GM19467 (cell line): Measurements from ENCODE around the gene NCAN.
"Not testable (repeated sequence)": the region's sequence is repeated elsewhere in the genome, so short reads cannot be mapped to it uniquely, and the experiment has no call there.

Experiments used
- ATAC-seq: cut with Tn5 transposase; IDR thresholded peaks from one replicate; pipeline ENCODE4 v1.9.1; 2021; ENCODE audit warnings: mild to moderate bottlenecking, moderate library complexity; ENCODE audit not compliant: unreplicated experiment

NCAN gene

DNA sequence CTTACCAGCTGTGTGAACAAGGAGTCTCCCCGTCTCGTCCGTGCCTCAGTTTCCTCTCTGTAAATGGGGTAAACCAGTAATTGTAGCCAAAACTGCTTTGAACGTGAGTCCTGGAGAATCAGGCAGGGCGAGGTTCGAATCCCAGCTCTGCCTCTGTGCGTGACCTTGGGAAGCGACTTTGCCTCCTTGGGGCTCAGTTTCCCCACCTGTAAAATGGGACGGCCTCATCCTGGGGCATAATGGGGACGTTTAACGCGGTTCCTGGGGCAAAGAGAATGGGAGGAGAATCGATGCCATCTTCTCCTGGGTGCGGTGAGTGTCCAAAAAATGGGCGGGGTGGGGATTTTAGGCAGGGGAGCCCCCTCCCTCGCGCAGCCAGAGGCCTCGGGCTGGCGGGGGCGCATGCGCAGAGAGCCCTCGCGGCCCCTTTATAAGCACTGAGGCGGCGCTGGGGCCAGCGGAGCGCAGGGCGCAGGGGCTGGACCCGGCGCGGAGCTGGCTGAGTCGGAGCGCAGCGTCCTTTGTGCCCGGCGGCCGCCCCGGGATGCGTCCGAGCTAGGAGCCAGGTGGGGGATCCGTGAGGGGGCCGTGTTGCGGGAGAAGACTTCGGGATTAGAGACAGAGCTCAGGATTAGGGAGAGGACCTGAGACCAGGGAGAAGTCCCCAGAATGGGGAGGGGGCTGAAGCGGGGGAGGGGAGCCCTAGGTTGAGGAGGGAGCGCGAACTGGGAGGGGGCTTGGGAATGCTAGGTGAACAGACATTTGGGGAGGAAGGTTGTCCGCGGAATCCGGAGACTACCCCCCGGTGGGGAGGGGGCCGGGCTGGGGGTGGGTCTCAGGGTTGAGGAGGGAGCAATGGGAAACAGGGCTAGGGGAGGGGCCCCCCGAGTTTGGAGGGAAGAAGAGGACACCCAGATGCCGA lies at the start of gene NCAN:
NCAN (plus strand) TSS at position 460 of the 922 bp plus-strand sequence. CDS start 4,996 bp downstream, outside the sequence.
- ATAC-seq = no peak

DNA sequence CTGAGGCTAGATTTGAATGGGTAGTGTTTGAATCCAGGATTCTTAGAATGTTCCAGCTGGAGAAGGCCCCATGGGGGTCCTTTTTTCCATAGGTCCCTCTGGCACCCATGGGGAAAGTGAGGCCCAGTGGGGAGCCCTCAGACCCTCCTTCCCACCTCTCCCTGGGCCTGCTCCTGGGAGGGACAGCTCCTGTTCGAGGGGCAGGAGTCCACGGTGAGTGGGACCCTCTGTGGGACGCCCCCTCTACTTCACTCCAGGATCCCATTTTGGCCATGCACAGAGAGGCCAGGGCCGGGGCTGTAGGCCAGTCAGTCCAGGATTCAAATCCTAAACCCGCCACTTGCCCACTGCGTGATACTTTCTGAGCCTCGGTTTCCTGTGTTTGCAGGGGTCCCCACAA lies 49.3 kb upstream of the NCAN start:
- no peak for ATAC-seq

DNA sequence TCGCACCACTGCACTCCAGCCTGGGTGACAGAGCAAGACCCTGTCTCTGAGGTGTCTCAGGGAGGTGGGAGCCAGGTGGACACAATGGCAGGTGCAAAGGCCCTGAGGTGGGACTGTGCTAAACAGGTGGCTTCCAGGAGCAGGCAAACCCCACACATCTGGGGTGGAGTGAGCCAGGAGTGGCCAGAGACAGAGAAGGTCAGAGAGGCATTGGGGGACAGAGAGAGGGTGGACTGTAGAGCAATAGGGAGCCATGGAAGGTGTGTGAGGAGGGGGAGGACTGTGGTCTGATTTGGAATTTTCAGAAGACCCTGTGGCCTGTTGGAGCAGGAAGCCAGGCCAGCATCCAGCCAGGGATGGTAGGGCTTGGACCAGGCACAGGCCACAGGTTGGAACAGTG lies 46.4 kb upstream of the NCAN start:
- ATAC-seq = no peak

DNA sequence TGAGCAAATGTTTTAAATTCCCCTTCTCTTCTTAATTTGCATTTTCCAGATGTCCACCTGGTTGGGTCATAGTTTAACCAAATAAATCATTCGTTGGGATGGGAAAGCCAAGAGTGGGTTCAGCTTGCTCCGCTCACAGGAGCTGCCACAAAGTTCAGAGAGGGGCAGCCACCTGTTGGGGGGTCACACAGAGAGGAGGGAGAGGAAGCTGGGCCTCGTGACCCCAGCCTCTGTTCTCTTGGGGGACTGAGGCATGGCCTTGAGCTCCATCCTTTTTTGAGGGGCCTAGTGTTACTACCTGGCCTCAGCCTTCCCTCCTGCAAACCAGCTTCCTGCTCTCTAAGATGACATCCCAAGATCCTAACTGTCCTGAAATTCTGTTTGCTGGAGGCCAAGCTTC lies 44.1 kb upstream of the NCAN start:
- no peak for ATAC-seq

DNA sequence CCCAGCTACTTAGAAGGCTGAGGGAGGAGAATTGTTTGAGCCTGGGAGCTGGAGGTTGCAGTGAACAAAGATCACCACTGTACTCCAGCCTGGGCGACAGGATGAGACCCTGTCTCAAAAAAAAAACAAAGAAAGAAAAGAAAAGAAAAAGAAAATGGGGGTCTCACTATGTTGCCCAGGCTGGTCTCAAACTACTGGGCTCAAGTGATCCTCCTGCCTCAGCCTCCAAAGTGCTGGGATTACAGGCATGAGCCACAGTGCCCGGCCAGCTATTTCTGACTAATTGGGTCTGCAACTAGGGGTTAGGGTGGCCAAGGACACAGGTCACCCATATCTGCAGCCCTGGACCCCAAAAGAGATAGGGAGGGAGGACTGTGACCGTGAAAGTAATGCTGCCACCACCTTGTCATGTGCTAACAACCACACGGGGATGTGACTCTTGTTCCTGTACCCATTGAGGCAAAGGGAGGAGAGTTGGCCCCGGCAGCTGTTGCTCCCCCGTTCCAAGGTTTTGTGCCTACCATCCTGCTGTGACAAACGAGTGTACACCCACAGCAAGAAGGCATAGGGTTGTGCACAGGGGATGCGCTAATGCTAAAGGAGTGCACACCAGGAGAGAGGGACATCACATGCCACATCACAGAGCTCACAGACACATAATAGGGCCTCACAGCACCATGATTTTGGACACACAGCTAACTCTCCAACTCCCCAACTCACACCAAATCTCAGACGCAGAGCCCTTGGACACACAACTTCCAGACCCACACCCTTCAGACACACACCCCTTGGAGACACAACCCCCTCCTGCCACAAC lies 42.3 kb upstream of the NCAN start:
- no peak for ATAC-seq

DNA sequence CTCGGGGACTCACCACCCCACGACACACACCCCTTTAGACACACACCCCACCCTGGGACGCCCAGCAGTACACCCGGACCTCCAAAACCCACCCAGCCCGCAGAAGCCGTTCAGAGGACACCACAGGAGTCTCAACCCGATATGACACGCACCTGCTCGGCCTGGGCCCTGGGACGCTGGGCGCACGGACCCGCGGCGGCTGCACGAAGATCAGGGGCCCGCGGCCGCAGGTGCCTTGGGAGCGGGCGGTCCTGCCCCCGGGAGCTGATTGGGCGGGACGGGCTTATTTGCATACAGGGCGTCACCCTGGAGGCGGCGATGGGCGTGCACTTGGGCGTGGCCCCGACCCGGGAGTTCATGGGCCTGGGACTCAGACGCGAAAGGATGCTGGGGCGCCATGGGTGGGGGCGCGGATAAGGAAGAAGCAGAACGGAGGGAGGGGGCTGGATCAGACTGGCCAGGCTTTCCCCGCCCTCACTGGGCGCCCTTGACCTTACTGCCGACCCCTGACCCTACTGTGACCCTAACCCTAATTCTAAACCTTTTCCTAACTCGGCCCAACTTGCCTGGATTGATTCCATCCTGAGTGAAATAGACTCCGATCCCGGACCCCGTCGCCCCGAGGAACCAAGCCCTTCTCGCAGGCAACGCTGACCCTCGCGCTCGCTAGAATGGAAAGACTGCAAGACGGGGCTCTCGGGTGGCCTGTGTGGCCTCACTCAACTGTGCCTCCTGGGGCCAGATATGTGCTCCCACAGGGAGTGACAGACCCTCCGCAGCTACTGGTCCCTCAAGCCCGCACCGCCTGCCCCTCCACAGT lies 41.5 kb upstream of the NCAN start, which contains the start of gene MEF2B:
MEF2B (minus strand) TSS at position 211 of the 820 bp plus-strand sequence. CDS start 19,528 bp downstream, outside the sequence.
- peak; percentile 77 for ATAC-seq

DNA sequence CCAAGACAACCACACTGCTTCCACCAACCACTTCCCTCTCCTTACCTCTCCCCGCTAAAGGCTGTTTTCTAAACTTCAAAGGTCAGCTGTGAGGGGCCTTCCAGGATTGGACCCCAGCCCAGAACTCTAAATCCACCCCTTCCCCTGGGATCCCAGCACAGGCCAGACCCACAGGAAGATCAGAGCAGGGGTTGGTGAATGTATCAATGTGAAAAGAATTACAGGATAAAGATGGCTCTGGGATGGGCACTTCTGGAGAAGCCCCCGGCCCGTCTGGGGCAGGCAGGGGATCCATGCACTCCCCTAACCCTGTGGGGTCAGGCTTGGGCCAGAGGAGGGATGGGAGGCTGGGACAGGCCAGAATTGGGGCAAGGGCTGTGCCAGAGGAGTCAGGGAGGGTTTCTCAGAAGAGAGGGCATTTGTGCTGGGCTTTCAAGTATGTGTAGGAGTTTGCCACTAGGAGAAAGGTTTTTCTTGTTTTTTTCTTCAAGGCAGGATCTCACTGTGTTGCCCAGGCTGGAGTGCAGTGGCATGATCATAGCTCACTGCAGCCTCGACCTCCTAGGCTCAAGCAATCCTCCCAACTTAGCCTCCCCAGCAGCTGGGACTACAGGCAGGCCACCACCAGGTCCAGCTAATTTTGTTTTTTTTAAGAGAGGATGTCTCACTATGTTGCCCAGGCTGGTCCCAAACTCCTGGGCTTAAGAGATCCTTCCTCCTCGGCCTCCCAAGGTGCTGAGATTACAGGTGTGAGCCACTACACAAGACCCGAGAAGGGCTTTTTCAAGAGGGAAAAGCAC lies 40.7 kb upstream of the NCAN start:
- ATAC-seq = no peak

DNA sequence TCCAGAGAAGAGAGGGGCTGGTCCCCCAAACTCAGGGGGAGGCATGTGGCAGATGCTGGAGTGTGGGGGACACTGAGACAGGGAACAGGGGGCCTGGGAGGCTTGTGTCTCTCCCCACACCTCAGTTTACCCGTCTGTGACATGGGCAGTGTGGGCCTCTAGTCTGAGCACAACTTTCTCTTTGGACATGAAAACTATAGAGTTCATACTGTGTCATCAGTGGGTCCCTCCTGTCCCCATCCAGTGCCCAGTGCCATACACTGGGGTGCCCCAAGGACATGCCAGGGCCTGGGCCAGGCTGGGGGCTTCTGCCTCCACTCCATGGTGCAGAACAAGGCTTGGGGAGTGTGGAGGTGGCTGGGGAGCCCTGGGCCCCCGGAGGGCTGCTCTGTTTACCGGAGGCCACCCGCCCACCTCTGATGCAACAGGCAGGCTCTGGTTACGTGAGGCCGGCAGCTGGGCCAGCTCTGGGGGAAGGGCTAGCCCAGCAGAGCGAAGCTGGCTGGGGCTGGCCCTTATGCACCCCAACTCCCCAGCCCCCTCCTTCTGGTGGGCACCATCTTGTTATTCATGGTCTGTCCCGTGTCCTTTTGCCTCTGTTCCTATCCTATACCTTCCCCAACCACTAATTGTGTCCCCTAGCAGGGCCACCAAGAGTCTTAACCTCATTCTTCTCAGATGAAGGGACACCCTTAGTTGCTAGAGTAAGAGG lies 39.8 kb upstream of the NCAN start:
- no peak for ATAC-seq

DNA sequence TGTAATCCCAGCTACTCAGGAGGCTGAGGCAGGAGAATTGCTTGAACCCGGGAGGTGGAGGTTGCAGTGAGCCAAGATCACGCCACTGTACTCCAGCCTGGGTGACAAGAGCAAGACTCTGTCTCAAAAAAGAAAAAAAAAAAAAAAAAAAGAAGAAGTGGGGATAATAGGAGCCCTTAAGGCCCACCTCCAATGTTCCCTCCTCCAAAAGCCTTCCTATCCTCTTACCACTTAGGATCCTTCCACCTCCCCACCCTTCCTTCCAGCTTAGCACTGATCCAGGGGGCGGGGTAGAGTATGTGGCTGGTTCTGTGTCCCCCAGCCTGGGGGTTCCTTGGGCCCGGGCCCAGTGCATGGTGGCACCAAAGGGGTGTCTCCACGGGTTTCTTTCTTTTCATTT lies 38.5 kb upstream of the NCAN start:
- ATAC-seq = not testable (repeated sequence)

DNA sequence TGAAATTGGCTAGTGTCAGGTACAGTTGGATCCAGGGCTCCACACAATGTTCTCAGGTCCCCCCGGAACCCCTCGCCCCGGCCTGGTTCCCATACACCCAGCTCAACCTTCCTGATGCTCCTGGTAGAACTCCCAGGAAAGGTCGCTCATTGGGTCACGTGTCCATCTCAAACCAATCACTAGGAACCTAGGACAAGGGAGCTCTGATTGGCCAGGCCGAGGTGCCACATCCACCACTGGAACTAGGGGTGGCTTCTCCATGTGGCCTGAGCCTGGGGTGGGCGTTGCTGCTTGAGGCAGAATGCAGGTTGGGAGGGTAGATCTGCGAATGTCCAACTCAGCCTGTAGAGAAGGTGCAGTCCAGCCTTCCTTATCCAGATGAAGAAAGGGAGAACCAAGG lies 34.8 kb upstream of the NCAN start:
- no peak for ATAC-seq

DNA sequence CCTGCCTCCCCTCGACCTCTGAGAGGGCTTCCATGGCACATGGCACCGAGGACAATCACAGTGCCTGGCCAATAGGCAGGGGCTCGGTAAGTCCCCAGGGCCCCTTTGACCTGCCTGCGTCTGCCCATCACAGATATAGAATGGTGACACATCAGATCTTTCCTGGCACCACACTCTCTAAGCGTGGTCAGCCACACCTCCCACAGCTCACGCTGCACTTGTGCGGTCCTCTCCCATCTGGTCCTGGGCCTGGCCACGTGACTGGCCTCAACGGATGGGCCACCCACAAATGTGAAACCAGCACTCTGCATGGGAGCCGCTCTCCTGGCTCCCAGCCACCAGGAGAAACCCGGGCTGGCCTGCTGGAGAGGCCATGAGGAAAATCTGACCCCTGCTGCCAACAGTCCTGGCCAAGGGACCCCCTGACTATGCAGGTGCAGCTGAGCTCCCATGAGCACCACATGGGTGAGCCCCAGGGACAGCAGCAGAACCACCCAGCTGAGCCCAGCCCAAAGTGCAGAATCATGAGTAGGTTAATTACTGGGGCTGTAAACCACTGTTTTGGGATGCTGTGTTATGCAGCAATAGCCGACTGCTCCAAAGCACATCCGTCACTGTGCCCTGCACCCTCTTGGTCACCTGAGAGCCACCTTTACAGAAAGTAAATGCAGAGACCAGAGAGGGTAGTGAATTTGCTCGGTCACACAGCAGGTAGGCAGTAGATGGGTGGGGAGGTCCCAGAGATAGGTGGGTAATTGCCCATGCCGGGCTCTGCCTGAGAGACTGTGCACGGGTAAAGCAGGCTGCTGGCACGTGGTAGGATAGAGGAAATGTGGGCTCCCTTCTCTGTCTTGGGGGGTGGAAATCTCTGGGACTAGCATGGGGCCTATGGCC lies 32.0 kb upstream of the NCAN start:
- no peak for ATAC-seq

DNA sequence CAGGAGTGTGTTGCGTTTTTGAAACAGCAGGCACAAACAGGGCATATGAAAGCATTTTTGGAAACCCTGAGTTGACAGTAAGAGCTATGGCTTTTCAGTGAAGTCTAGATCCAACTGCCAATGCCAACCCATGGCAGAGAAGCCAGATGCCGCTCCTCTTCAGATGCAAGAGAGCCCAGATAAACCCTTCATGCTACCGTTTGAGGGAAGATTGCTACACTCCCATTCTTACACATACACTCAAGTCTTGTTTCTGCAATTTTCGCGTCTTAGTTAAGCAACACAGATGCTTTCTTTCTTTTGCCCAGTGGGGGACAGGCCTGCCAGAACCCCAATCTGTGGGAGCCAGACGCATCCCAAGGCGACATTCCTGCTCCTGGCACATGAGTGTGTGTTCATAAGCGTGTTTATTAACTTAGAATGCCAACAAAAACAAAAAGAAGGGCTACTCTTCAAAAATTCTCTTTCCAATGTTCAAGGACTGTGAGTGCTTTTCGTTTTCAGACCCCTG lies 30.2 kb upstream of the NCAN start:
- ATAC-seq = no peak

DNA sequence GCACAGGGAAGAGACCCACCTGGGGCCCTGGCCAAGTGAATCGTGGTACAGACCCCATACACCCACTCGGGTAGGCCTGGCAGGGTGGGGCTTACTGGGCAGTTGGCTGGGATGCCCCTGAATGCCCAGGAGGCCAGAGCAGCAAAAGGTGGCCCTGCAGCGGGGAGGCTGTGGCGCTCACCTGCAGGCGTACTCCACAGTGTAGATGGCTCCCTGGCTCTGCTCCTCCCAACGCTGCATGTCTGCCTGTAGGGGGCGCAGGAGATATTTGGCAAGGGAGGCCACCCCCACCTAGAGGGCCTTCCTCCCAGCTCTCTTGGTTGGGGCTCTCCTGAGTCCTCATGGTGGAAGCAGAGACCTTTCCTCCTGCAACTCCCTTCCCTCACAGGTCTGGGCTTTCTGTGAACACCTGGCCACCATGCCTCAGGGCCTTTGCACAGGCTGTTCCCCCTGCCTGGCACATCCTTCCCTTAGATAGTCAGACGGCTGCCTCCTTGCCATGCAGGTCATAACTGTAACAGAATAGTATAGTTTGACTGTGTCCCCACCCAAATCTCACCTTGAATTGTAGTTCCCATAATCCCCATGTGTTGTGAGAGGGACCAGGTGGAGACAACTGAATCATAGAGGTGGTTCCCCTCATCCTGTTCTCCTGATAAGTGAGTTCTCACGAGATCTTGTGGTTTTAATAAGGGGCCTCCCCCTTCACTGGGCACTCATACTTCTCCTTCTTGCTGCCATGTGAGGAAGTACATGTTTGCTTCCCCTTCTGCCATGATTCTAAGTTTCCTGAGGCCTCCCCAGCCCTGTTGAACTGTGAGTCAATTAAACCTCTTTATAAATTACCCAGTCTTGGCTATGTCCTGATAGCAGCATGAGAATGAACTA lies 25.7 kb upstream of the NCAN start:
- no peak for ATAC-seq

DNA sequence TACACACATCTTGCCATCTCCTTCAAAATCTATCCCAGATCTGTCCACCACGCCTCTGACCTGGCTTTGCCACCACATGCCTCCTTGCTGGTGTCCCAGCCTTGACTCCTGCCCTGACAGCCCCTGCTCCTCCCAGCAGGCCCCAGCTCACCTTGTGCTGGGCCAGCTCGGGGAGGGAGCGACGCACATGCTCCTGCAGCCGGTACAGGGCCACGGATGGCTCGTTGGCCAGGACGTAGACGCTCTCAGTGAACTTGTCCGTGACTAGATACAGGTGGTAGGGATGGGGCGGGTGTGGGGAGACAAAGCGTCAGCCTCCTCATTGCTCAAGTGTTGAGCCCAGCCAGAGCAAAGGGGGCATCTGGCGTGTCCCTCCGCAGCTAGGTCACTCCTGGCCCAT lies 25.0 kb upstream of the NCAN start:
- ATAC-seq = no peak

DNA sequence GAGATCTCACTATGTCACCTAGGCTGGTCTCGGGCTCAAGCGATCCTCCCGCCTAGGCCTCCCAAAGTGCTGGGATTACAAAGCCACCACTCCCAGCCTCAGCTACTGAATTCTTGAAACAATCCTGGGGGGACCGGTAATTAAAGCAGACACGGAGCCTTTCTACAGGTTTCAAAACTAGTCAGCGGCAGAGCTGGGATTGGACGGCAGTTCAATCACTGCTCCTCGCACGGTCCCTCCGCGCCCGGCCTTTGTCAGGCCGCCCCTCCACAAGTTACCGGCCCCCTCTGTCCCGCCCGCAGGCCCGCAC lies 20.0 kb upstream of the NCAN start:
- no peak for ATAC-seq

DNA sequence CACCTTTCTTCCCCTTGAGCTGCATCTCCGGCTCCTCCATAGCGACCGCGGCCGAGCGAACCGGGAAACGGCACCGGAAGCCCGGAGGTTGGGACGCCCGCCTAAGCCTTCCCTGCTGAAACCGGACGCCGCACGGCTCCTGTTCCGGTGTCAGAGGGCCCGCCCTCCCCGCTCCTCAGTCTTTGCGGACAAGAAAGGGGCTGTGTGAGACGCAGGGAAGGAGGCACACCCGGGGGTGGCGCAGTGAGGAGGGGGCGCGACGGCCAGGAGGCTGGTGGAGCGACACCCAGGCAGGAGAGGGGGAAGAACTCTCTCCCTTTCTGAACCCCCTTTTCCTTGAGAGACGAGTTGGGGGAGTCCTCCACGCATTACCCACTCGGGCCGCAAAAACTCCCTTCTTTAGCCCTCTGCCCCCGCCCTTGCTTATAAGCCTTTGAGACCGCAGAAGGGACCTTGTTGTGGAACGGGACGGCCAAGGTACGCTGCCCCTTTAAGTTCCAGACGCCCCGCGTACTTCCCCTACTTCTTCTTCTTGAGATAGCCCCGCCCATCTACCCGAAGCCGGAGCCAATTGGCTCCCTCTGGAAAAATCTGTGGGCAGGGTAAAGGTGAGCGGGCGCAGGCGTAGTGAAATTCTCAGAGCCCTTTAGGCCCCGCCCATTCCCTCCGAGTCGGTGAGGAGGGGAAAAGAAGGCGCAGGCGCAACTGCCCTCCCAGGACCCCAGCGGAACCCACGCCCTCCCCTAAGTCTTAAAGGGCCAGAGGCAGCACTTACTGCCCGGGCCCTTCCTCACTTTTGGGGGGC lies 19.5 kb upstream of the NCAN start, which contains the start of the genes BORCS8 and RFXANK:
BORCS8 (minus strand) TSS at position 75 of the 805 bp plus-strand sequence; CDS start at position 40, 35 bp downstream.
RFXANK (plus strand) TSS at position 181 of the 805 bp plus-strand sequence. CDS start 1,689 bp downstream, outside the sequence.
- ATAC-seq = peak; percentile 75
